ENCODE results near the gene EFNB2.

- TF ChIP-seq POLR2A (IDR thresholded peaks at IDR 0.05): no peak
- TF ChIP-seq, protein P1, sequence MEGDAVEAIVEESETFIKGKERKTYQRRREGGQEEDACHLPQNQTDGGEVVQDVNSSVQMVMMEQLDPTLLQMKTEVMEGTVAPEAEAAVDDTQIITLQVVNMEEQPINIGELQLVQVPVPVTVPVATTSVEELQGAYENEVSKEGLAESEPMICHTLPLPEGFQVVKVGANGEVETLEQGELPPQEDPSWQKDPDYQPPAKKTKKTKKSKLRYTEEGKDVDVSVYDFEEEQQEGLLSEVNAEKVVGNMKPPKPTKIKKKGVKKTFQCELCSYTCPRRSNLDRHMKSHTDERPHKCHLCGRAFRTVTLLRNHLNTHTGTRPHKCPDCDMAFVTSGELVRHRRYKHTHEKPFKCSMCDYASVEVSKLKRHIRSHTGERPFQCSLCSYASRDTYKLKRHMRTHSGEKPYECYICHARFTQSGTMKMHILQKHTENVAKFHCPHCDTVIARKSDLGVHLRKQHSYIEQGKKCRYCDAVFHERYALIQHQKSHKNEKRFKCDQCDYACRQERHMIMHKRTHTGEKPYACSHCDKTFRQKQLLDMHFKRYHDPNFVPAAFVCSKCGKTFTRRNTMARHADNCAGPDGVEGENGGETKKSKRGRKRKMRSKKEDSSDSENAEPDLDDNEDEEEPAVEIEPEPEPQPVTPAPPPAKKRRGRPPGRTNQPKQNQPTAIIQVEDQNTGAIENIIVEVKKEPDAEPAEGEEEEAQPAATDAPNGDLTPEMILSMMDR (IDR thresholded peaks at IDR 0.05): no peak
- TF ChIP-seq EP300 (IDR thresholded peaks at IDR 0.05): no peak
These were observed 35.0 kb downstream of the EFNB2 start for GRCh38 chr13:106500445-106500844.

Data from sigmoid colon (tissue), 4 donors.